T-helper 1 cell treated with Interleukin-12 subunit alpha and Interleukin-12 subunit beta and Interleukin-4 antibody, amounts not matched to agents 30 ng/mL and 1 ng/mL, for 36 hours (primary cell): Measurements from ENCODE around the gene ASGR2. TPM values are rescaled to one million over a fixed set of nuclear protein-coding genes. Genes with fewer than 3 reads are reported as not detected.
"Not testable (repeated sequence)": the region's sequence is repeated elsewhere in the genome, so short reads cannot be mapped to it uniquely, and the experiment has no call there.

ENCODE experiments used
- intact Hi-C: fragments of 100-400 bp; cut with micrococcal nuclease; formaldehyde crosslinking; loops from one replicate; pipeline ENCODE4 v1.15.1; 2024
- total RNA-seq: library from RNA; stranded (reverse); gene quantifications from 2 replicates; pipeline ENCODE4 v1.2.3, GENCODE V29; 2022

Gene ASGR2
- total RNA-seq, 1 donor from 2014 or later = not detected

DNA sequence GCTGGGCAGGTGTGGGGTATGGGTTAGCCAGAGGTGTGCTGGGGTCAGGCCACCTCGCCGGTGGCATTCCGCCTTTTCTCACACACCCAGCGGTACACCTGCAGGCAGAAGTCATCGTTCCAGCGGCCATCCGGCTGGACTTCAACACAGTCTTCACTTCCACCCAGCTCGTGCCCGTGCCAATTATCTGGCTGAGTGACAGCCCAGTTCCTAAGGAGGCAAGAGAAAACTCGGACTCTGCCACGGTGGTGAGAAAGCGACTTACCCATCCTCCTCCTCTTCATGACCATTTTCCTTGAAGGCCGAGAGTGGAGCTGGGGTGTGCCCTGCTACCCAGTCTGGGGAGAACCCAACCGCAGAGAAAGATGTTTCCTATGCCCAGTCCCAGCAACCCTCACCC is 13.1 kb downstream of the ASGR2 start:
- intact Hi-C loops = no loop called here

DNA sequence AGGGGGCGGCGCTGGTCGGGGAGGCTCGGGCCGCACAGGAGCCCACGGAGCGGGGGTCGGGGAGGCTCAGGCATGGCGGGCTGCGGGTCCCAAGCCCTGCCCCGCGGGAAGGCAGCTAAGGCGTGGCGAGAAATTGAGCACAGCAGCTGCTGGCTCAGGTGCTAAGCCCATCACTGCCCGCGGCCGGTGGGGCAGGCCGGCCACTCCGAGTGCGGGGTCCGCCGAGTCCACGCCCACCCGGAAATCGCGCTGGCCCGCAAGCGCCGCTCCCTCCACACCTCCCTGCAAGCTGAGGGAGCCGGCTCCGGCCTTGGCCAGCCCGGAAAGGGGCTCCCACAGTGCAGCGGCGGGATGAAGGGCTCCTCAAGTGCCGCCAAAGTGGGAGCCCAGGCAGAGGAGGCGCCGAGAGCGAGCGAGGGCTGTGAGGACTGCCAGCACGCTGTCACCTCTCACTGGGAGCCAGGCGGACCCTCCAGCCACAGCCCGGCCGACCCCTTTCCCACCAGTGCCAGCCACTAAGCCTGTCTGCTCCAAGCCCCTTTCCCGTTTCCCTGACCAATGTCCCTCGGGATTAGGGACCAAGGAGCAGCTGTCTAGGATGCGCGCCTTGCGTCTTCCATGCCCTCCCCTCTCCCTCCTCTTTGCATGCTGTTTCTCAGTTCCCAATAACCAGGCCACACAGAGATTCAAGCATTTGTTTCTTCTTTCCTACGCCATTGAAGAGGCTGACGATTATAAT is 13.8 kb downstream of the ASGR2 start:
- intact Hi-C loops = not testable (repeated sequence)

DNA sequence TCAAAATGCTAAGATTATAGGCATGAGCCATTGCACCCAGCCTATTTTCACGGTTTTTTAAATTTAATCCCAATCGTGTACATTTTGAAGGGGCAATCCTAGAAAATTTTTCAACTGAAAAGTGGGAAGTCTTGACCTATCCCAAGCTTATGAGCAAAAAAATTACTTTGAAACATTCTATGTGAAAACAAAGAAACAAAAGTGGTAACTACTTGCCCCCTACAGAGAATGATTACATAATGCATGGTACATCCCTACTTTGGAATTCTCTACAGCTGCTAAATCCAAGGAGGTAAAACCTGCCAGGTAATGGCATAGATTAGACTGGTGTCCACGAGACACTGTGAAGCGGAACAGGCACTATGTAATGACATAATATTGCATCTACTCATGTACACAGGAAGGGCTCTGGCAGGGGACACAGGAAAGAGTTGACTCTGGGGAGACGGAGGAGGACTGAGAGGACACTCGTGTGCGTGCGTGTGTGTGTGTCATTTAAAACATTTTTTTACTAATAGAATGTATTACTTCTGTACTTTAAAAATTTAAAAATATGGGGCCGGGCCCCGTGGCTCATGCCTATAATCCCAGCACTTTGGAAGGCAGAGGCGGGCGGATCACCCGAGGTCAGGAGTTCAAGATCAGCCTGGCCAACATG is 15.7 kb downstream of the ASGR2 start:
- intact Hi-C loops = no loop called here

DNA sequence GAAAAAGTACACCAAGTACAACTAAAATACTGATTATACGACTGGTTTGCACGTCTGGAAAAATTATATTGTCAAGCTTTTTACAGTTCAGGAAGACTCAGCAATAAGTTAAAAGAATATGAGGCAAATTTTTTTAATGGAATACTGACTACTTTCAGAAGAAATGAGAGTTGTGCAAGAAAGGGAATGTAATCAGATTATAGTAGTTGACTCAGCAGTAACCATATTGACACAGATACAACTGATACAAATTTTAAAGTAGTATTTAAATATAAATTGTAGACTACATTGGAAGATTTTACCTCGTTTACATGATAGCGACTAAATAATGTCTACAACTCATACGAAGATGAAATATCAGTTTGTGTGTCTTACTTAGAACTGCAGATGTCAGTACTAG is 16.7 kb downstream of the ASGR2 start:
- intact Hi-C loops = no loop called here

DNA sequence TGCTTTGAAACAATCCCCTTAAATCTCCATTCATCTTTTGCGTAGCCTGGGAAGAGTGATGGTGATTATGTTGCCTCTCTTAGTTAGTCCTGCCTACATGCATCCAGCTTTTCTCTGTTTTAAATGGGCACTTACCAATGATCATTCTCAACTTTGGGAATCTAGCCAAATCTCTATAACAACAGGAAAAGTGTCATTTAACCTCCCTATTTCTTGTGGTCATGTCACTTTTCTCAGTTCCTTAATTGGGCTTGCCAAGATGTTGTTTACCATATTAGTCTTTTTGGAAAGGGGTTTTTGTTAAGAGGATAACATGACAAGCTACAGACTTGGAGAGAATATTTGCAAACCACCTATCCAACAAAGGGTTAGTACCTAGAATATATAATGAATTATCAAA is 19.0 kb downstream of the ASGR2 start:
- intact Hi-C loops = no loop called here

DNA sequence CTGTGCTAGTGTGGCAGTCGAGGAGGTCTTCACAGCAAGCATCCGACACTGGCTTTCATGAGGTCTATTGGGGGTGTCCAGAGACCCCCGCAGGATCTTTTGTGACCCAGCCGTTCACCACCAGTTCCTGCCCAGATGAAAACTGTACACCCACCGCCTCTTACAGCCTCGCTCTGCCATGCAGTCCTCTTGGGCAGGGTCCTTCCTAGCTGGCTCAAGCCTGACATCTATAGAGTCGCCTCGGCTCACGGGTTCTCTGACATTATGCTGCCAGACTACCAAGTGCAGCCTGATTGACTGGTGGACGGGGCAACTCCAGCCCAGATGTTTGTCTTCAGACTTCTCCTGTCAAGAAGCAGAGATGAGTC is 20.0 kb downstream of the ASGR2 start:
- intact Hi-C loops = no loop called here

DNA sequence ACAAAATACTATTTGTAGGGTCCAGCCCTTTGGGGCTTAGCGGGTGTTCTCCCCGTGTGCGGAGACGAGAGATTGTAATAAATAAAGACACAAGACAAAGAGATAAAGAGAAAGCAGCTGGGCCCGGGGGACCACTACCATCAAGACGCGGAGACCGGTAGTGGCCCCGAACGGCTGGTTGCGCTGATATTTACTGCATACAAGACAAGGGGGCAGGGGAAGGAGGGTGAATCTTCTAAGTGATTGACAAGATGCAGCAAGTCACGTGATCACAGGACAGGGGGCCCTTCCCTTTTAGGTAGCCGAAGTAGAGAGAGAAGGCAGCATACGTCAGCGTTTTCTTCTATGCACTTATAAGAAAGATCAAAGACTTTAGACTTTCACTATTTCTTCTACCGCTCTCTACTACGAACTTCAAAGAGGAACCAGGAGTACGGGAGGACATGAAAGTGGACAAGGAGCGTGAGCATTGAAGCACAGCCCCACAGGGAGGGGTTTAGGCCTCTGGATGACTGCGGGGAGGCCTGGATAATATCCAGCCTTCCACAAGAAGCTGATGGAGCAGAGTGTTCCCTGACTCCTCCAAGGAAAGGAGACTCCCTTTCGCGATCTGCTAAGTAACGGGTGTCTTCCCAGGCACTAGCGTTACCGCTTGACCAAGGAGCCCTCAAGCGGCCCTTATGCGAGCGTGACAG is 23.2 kb downstream of the ASGR2 start:
- intact Hi-C loops = not testable (repeated sequence)

DNA sequence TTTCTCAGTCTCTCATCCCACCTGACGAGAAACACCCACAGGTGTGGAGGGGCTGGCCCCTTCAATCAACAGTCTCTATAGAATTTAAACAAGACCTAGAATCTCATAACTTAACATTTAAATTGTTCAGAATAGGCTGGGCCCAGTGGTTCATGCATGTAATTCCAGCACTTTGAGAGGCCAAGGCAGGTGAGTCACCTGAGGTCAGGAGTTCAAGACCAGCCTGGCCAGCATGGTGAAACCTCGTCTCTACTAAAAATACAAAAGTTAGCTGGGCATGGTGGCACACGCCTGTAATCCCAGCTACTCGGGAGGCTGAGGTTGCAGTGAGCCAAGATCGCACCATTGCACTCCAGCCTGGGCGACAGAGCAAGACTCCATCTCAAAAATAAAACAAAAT is 25.1 kb downstream of the ASGR2 start:
- intact Hi-C loops = not testable (repeated sequence)

DNA sequence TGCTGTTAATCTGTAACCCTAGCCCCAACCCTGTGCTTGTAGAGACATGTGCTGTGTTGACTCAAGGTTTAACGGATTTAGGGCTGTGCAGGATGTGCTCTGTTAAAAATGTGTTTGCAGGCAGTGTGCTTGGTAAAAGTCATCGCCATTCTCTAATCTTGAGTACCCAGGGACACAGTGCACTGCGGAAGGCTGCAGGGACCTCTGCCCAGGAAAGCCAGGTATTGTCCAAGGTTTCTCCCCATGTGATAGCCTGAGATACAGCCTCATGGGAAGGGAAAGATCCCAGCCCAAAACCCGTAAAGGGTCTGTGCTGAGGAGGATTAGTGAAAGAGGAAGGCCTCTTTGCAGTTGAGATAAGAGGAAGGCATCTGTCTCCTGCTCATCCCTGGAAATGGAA is 26.2 kb downstream of the ASGR2 start:
- intact Hi-C loops = not testable (repeated sequence)

DNA sequence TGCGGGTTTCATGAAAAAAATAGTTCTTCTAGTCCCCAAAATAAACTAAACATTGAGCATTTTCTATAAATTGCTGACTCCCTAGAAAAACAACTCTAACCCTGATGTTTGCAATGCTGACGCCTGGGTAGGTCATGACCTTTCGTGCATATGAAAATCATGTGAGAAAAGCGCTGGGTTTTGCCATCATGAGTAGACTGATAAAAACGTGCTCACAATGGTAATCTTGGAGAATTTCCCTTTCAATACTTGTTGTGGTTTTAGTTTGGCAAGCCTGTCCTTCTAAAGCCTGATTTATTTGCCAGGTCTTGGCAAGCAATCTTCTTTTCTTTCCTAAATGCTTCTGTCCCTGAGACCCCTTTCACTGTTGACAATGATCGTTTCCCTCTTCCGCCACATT is 30.5 kb downstream of the ASGR2 start:
- intact Hi-C loops = no loop called here

DNA sequence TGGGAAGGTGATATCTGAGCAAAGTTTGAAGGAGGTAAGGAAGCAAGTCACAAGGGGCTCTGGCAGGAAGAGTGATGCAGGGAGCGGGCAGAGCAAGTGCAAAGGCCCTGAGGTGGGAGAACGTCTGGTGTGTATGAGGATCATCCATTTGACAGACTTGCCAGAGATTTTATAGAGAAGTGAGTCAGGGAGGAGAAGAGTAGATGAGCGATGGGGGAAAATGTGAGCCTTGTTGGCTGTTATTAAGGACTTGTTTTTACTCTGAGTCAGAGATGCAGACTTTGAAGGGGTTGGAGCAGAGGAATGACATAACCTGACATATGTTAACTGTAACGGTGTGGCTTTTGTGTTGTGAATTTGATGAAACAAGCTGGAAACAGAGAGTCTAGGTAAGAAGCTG is 31.0 kb downstream of the ASGR2 start:
- intact Hi-C loops = no loop called here

DNA sequence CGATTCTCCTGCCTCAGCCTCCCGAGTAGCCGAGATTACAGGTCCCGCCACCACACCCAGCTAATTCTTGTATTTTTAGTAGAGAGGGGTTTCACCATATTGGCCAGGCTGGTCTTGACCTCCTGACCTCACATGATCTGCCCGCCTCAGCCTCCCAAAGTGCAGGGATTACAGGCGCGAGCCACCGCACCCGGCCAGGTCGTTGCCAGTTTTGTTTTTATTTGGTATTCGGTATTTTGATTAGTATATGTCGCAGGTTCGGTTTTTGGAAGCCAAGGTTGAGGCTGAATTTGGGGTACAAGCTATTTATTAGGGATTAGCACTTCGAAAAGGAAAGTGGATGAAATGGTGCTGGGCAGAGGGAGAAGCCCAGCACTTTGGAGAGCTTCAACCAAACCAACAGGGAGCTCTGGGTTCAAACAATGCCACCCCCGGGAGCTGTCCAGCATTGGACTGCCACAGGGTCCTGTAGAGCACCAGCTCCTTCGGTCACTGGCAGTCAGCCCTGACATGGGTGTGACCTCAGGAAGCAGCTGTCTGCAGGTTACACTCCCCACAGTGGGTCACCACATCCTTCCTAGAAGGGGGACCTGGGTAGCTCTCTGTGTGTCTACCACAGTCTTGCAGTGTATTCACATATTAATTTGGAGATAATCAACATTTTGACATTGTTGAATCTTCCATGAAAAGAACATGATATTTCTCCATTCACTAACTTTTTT is 33.1 kb downstream of the ASGR2 start:
- intact Hi-C loops = no loop called here

DNA sequence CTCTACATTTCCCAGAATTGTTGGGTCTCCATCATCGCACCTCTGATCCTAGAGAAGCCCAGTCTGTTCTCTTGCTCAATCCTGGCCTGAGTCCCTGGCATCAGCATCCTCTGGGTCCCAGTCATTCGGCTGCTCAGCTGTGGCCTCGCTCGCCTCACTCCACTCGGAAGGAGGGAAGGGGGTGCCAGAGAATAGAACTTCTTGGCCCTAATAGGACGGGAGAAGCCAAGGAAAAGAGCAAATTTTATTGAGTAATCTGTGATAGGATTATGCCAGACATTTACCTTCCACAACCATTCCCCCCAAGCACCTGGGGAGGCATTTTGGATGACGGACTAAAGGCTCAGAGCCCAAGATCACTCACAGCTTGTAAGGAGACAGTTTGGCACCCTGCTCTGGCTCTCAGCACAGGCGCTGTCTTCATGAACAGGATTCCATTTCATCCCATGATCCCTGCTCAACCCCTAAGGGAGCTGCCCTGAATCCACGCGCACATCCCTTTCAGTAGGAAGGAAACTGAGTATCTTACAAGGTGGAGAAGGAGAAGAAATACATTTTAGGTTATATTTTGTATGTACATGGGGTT is 34.1 kb downstream of the ASGR2 start:
- intact Hi-C loops = no loop called here

DNA sequence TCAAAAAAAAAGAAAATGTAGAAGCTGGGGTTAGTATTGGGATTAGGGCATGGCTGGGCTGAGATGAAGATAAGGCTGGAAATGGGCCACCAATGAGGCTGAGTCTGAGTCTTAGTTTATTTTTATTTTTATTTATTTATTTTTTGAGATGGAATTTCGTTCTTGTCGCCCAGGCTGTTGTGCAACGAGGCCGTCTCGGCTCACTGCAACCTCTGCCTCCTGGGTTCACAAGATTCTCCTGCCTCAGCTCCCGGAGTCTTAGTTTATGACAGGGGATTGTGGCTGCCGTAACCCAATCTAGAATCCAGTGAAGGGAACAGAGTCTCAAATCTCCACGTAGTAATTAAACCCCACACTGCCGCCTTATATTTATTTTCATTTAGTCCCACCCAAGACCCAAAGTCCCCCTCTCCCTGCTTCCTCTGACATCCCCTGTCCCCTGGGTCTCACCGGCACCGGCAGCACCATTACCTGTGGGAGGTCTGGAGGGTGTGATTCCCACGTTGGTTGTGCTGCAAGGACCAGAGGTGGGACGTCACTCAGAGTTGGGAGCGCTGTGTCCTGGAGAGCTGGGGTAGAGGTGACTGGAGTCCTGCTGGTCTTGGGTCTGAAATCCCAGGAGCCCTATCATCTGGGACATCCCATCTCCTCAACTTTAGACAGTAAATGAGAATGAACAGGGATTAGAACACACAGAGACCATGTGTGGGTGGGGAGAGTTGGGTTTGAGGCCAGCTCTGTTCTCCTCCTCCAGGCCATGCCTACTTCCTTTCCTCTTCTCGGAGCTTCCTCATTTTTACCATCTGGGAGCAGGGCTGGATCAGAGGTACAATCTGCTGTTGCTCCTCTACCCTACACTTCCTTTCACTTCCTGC is 34.8 kb downstream of the ASGR2 start, which contains the start of gene CLEC10A:
CLEC10A (minus strand) TSS at position 671 of the 875 bp plus-strand sequence. CDS start 1,439 bp downstream, outside the sequence.
- intact Hi-C loops = no loop called here

DNA sequence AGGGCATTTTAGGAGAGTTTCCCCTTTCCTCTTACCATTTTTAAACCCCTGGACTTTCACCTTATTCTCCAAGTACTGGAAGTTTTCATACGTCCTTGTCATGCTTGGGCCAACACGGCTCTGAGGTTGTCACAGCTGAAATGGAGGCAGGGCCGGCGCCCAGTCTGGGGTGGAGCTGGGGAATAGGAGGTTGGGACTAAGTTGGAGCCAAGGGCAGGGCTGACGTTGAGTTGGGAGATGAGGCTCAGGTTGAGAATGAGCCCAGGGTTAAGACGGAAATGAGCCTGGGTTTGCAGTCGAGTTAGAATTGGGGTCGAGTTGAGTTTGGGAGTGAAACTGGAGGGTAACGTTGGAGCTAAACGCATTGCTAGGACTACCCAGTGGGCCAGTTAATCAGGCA is 35.9 kb downstream of the ASGR2 start:
- intact Hi-C loops = no loop called here

DNA sequence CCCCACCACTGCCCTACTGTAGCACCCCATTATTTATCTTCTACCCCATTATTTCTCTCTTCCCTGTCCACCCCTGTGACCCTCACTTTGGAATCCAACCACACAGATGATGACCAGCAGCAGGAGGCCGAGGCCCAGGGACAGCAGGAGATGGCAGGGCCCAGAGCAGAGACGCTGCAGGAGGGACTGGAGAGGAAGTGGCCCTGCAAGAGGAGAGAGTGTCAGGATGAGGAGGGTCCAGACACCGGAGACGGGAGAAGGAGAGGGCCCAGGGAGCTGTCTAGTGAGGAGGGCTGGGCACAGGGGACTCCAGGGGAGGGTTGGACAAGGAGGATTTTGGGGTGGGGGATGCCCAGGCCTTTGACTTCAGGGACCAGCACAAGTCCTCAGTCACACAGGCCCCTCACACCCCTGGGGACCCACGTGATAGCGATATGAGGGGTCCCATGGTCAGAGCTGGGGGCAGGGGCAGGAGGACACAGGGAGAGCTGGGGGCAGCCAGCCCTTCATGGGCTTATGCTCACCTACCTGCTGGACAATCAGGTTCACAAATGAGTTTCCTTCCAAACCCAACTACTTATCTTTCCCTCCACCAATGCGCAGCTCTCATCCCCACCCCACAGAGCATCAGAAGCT is 36.6 kb downstream of the ASGR2 start:
- intact Hi-C loops = no loop called here

DNA sequence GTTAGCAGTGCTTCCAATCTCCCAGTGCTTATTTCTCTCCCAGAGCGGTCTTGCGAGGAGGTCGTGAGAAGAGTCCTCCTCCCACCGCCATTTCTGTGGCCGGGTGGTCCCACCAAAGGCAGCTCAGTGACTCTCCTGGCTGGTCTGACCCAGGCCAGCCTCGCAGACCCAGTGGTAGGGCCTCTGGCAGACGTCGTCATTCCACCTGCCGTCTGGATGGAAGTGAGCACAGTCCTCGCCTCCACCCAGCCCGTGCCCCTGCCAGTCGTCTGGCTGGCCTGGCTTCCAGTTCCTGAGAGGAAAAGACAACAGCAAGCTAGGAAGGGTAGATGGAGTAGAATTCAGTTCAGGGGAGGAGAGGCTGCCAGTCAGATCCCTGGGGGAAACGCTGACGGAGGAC is 39.7 kb downstream of the ASGR2 start:
- intact Hi-C loops = no loop called here

DNA sequence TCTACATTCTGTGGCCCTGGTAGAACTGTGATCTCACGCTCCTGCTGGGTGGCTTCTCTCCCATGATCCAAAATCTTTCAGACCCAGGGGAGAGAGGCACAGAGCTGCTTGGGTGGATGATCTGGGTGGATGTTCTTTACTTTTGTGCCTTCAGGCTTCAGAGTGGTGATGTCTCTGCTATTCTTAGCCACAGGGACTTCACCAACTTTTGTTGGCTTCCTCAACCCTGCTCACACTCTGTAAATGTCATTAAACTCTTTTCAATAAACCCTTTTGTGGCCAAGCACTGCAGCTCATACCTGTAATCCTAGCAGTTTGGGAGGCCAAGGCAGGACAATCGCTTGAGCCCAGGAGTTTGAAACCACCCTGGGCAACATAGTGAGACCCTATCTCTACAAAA is 42.2 kb downstream of the ASGR2 start:
- intact Hi-C loops = no loop called here

DNA sequence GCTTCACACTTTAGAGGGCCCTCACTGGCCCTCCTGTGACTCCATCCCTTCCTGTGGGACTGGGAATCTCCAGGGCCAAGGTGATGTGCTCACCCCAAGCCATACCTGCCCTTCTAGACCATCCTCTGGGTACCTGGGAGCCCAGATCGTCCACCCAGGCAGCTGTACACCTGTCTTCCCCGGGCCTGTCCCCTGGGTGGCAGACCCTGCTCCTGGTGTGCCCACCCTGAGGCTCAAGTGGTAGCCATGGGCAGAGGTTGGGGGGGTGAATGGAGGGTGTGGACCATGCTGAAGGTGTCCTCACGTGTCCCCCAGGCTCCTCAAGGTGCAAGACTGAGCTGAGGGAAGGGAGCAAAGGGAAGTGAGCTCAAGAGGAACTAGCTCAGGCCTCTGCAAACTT is 43.9 kb downstream of the ASGR2 start:
- intact Hi-C loops = no loop called here

DNA sequence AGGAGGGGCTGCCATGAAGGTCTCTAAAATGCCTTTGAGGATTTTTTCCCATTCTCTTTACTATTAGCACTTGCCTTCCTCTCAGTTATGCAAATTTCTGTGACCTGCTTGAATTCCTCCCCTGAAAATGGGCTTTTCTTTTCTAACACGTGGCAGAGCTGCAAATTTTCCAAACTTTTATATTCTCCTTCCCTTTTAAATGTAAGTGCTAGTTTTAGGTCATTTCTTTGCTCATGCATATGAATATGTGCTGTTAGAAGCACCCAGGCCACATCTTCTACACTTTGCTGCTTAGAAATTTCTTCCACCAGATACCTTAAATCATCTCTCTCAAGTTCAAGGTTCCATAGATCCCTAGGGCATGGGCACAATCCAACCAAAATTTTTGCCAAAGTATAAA is 46.4 kb downstream of the ASGR2 start:
- intact Hi-C loops = no loop called here
